Activated CD8-positive, alpha-beta T cell treated with anti-CD3 and anti-CD28 coated beads, Interleukin-2, amount 10 ng/mL, durations not matched to agents 7 days and 5 days (primary cell): ENCODE data around the gene PCDHA5. TPM values are rescaled to one million over a fixed set of nuclear protein-coding genes. Genes with fewer than 3 reads are reported as not detected.

Experiments
- total RNA-seq, 2 experiments: library from RNA; stranded (reverse); gene quantifications; one replicate each; pipeline ENCODE4 v1.2.3, GENCODE V29; 2021

PCDHA5 gene
- total RNA-seq, 2 experiments from 2014 or later, result not detected

Other genes with a start within 250 kb of the PCDHA5 start
- gene CD14, start 188.4 kb upstream of the PCDHA5 start, total RNA-seq, result under 1 TPM; 0.42 to 0.45 TPM
- gene TMCO6, start 182.2 kb upstream of the PCDHA5 start, total RNA-seq, result 10 to 100 TPM; 30.5 to 36.5 TPM
- gene NDUFA2, start 174.0 kb upstream of the PCDHA5 start, total RNA-seq, result 10 to 100 TPM; 81.6 to 84.0 TPM
- gene IK, start 173.8 kb upstream of the PCDHA5 start, total RNA-seq, result 100 to 1,000 TPM in 1 of 2 experiments, 10 to 100 TPM in 1; 92.1 to 104 TPM
- gene WDR55, start 156.7 kb upstream of the PCDHA5 start, total RNA-seq, result 10 to 100 TPM; 40.1 to 41.1 TPM
- gene DND1, start 148.0 kb upstream of the PCDHA5 start, total RNA-seq, result 1 to 10 TPM; 3.1 to 4.1 TPM
- 10 to 100 TPM; 81.6 to 87.6 TPM for gene HARS1, start 130.2 kb upstream of the PCDHA5 start, total RNA-seq
- gene HARS2, start 130.2 kb upstream of the PCDHA5 start, total RNA-seq, result 10 to 100 TPM; 27.3 to 29.0 TPM
- gene ZMAT2, start 121.2 kb upstream of the PCDHA5 start, total RNA-seq, result 10 to 100 TPM; 43.3 to 47.4 TPM
- not detected for gene PCDHA1, start 35.5 kb upstream of the PCDHA5 start, total RNA-seq
- gene PCDHA2, start 26.8 kb upstream of the PCDHA5 start, total RNA-seq, result not detected
- gene PCDHA3, start 20.6 kb upstream of the PCDHA5 start, total RNA-seq, result not detected
- not detected for gene PCDHA4, start 14.5 kb upstream of the PCDHA5 start, total RNA-seq
- not detected for gene PCDHA6, start 6.3 kb downstream of the PCDHA5 start, total RNA-seq
- gene PCDHA7, start 12.7 kb downstream of the PCDHA5 start, total RNA-seq, result not detected
- not detected for gene PCDHA8, start 19.6 kb downstream of the PCDHA5 start, total RNA-seq
- not detected for gene PCDHA9, start 26.8 kb downstream of the PCDHA5 start, total RNA-seq
- not detected for gene PCDHA10, start 34.3 kb downstream of the PCDHA5 start, total RNA-seq
- gene PCDHA11, start 47.3 kb downstream of the PCDHA5 start, total RNA-seq, result not detected
- not detected for gene PCDHA12, start 53.7 kb downstream of the PCDHA5 start, total RNA-seq
- not detected for gene PCDHA13, start 60.5 kb downstream of the PCDHA5 start, total RNA-seq
- not detected for gene PCDHAC1, start 104.7 kb downstream of the PCDHA5 start, total RNA-seq
- gene PCDHAC2, start 144.9 kb downstream of the PCDHA5 start, total RNA-seq, result not detected
- not detected for gene PCDHB1, start 229.8 kb downstream of the PCDHA5 start, total RNA-seq